ENCODE data around the gene FGF1. TPM values are rescaled to one million over a fixed set of nuclear protein-coding genes. Genes with fewer than 3 reads are reported as not detected.
A peak's percentile ranks its signal among the peaks of the same experiment; 100 is the strongest.

Gene FGF1
- total and polyA plus RNA-seq, 2 of the 4 experiments (the other 2 are of a cell fraction), result 7.6 to 7.7 TPM

GRCh38 chr5:142552107-142552506, 133.8 kb downstream of the FGF1 start:
- no peak for ATAC-seq (ENCODE audit: low read depth)
- H3K79me1 ChIP-seq (ENCODE audit: low read depth in 1 of 2, low read length in 2 of 2), result peaks cover 0 to 14% of the 10 kb centered on the region in 2 experiments; a peak in 2 of 4 replicates
- H3K27ac ChIP-seq (ENCODE audit: insufficient read depth, low read length), result no peak overlapping the region
- H3K14ac ChIP-seq (replicated peaks; ENCODE audit: low read depth, low read length), result no peak overlapping the region
- peak overlapping the region in 1 of 2 experiments; percentile 50; a peak in 1 of 4 replicates for H4K8ac ChIP-seq (ENCODE audit: low read depth in 2 of 2, low read length in 2 of 2)
- CTCF ChIA-PET, result interaction anchor here (1.2 kb wide), 1 partner anchor 104 kb away, joined by 3 read pairs; no protein-coding TSS in a partner anchor
- POLR2A ChIA-PET (ENCODE audit: unreplicated experiment), result no interaction called here
- H3K9me3 ChIP-seq (ENCODE audit: control insufficient read depth, insufficient read depth, low read length), result no peaks in the 10 kb centered on the region
- peaks cover 2% of the 10 kb centered on the region; the same call in 1 of the 2 replicates for H3K4me1 ChIP-seq (ENCODE audit: control insufficient read depth, insufficient read depth, low read length)
- no TSS peak for BruUV-seq (replicated peaks)
- no peak overlapping the region for H2AFZ ChIP-seq (replicated peaks; ENCODE audit: low read length, poor library complexity)
- intact Hi-C loops (cut with micrococcal nuclease) (no loop called here), dilution Hi-C loops (cut with HindIII; ENCODE audit: low sequenced_read_pairs, unreplicated experiment) (no loop called here), in situ Hi-C loops (cut with MboI; ENCODE audit: low sequenced_read_pairs) (loop anchor here (10.0 kb wide), 1 partner anchor 557 kb away; no protein-coding TSS in a partner anchor)
- DNase-seq, result no peak
- no peaks in the 10 kb centered on the region for H4K20me1 ChIP-seq (ENCODE audit: insufficient read depth, low read length)
- TF ChIP-seq RAD21 (IDR thresholded peaks at IDR 0.05; ENCODE audit: low read length) (no peak), RFX5 (IDR thresholded peaks at IDR 0.05; ENCODE audit: low read depth, low read length) (no peak), FOS (IDR thresholded peaks at IDR 0.05; ENCODE audit: low read depth, low read length) (no peak), CHD1 (IDR thresholded peaks at IDR 0.05; ENCODE audit: low read depth, low read length) (no peak), MAZ (IDR thresholded peaks at IDR 0.05; ENCODE audit: borderline replicate concordance, low read depth, low read length) (no peak), MXI1 (IDR thresholded peaks at IDR 0.05; ENCODE audit: borderline replicate concordance, low read depth, low read length) (no peak), NFE2L2 (IDR thresholded peaks at IDR 0.05; ENCODE audit: low read depth, low read length) (no peak), POLR2A (IDR thresholded peaks at IDR 0.05; ENCODE audit: low read depth, low read length) (no peak), CTCF (conservative IDR thresholded peaks at IDR 0.05; ENCODE audit: low read depth, low read length) (no peak), MAFK (IDR thresholded peaks at IDR 0.05; ENCODE audit: low read depth, low read length) (no peak), USF2 (IDR thresholded peaks at IDR 0.05; ENCODE audit: low read depth, low read length) (no peak), ELK1 (IDR thresholded peaks at IDR 0.05; ENCODE audit: borderline replicate concordance, low read depth, low read length) (no peak), CEBPB (IDR thresholded peaks at IDR 0.05; ENCODE audit: low read depth, low read length) (no peak), SMC3 (IDR thresholded peaks at IDR 0.05; ENCODE audit: low read depth, low read length) (no peak), BHLHE40 (IDR thresholded peaks at IDR 0.05; ENCODE audit: low read depth, low read length) (no peak), RCOR1 (IDR thresholded peaks at IDR 0.05; ENCODE audit: insufficient replicate concordance, low read length) (no peak)
- H4K5ac ChIP-seq (ENCODE audit: low read depth, low read length), result no peak overlapping the region
- H3K9me1 ChIP-seq (ENCODE audit: insufficient read depth, low read length), result no peaks in the 10 kb centered on the region
- no peak overlapping the region for H2BK20ac ChIP-seq (ENCODE audit: low read depth, low read length)
- H2BK15ac ChIP-seq (ENCODE audit: low read depth, low read length), result no peak overlapping the region
- no peak overlapping the region for H3K23ac ChIP-seq (ENCODE audit: low read depth, low read length)
- H3K4me3 ChIP-seq (ENCODE audit: insufficient read depth, low read depth, low read length), result no peak overlapping the region
- no CpG with 5 or more reads among the region's 6 CpGs for WGBS, 2 experiments (ENCODE audit: extremely low coverage in 2 of 2, insufficient read length in 1 of 2)
- H3K56ac ChIP-seq (ENCODE audit: extremely low read depth, insufficient read depth, low read length), result no peak overlapping the region
- no peak overlapping the region for H2BK5ac ChIP-seq (ENCODE audit: low read depth, low read length, poor library complexity, severe bottlenecking)
- H4K91ac ChIP-seq (ENCODE audit: insufficient read depth, low read depth, low read length), result no peak overlapping the region
- no peak overlapping the region for H3K4ac ChIP-seq (ENCODE audit: low read depth, low read length)
- H2BK120ac ChIP-seq (ENCODE audit: low read depth, low read length), result peak overlapping the region; percentile 80; the same call in 1 of the 2 replicates
- no peak overlapping the region for H2AK5ac ChIP-seq (ENCODE audit: low read depth, low read length)
- H3K9ac ChIP-seq (ENCODE audit: low read depth, low read length), result no peak overlapping the region
- H3K18ac ChIP-seq (ENCODE audit: low read depth, low read length), result no peak overlapping the region
- no peaks in the 10 kb centered on the region for H3K36me3 ChIP-seq (ENCODE audit: control insufficient read depth, insufficient read depth, low read length)
- H2AK9ac ChIP-seq (replicated peaks; ENCODE audit: low read depth, low read length, poor library complexity), result no peak overlapping the region
- no peaks in the 10 kb centered on the region for H3K27me3 ChIP-seq (ENCODE audit: control insufficient read depth, insufficient read depth, low read length)
- no peak overlapping the region for H3K4me2 ChIP-seq (ENCODE audit: low read depth, low read length)
